Osteocyte (in vitro differentiated cells): Measurements from ENCODE around the gene UBE2J1. TPM values are rescaled to one million over a fixed set of nuclear protein-coding genes. Genes with fewer than 3 reads are reported as not detected.
A peak's percentile ranks its signal among the peaks of the same experiment; 100 is the strongest.

Experiments used
- DNase-seq: peaks from one replicate; pipeline ENCODE4 v3.0.0; 2021; ENCODE audit warnings: mixed read lengths; ENCODE audit not compliant: unreplicated experiment; ENCODE audit errors: extremely low spot score
- H3K27ac Mint-ChIP-seq: one replicate; pipeline ENCODE4 v1.8.0; 2021; ENCODE audit warnings: mild to moderate bottlenecking, mixed read lengths; ENCODE audit not compliant: unreplicated experiment
- H3K27me3 Mint-ChIP-seq: one replicate; pipeline ENCODE4 v1.8.0; 2021; ENCODE audit warnings: mixed read lengths; ENCODE audit not compliant: unreplicated experiment
- H3K36me3 Mint-ChIP-seq: one replicate; pipeline ENCODE4 v1.8.0; 2021; ENCODE audit warnings: mixed read lengths; ENCODE audit not compliant: unreplicated experiment
- H3K4me1 Mint-ChIP-seq: one replicate; pipeline ENCODE4 v1.8.0; 2021; ENCODE audit warnings: mixed read lengths; ENCODE audit not compliant: unreplicated experiment
- H3K4me3 Mint-ChIP-seq: one replicate; pipeline ENCODE4 v1.8.0; 2021; ENCODE audit warnings: mild to moderate bottlenecking, moderate library complexity, mixed read lengths; ENCODE audit not compliant: unreplicated experiment
- H3K9me3 Mint-ChIP-seq: one replicate; pipeline ENCODE4 v1.8.0; 2021; ENCODE audit warnings: mixed read lengths; ENCODE audit not compliant: unreplicated experiment
- total RNA-seq: library from RNA; stranded (reverse); gene quantifications from 2 replicates; pipeline ENCODE4 v1.2.1, GENCODE V29; 2021
- TF ChIP-seq, protein P1 (sequence below): fragments of 200-600 bp; sonication (generic); IDR thresholded peaks from 2 replicates; pipeline ENCODE4 v1.5.0; 2021; ENCODE audit warnings: antibody characterized with exemption, mild to moderate bottlenecking, moderate library complexity

Gene UBE2J1
- total RNA-seq, 1 donor from 2014 or later, result 39.6 TPM

DNA sequence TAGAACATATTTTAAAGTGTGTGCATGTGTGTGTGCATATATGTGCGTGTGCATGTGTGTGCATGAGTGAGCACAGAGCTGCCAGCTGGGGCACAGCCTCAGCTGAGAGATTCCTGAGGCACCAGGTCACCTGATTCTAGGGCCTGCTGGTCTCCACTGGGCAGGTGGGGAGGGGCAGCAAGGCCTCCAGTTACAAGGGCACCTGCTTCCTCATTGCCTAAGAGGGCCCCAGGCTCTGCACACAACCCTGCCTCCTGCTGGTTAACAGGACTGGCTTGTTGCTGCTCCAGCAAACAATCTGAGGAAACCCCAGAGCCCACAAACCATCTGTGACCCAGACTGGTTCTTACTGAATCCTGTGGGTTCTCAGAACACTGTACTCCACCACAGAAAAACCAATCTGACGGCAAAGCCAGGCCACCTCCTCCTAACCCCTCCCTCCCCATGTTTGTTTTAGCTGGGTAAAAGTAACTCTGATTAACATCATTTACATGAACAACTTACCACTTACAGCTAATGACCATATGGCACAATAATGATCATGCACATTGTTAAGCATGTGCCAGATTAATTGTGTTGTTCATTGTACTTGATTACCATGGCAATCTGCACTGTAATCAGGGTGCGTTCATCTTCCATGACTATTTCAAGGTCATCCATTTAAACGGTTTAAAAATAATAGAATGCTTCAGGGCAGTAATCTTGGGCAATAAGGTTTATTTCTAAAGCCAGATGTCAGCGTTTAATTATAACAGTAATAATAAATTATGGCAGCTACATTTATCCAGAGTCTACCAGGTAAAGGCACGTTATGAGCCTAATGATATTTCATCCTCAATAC lies 23.1 kb upstream of the UBE2J1 start:
- no peak for DNase-seq
- Mint-ChIP-seq H3K27me3 (peaks cover 8% of the 10 kb centered on the region), H3K27ac (no peak overlapping the region), H3K4me3 (no peak overlapping the region), H3K9me3 (no peaks in the 10 kb centered on the region), H3K36me3 (no peaks in the 10 kb centered on the region), H3K4me1 (no peaks in the 10 kb centered on the region)
- TF ChIP-seq, protein P1, sequence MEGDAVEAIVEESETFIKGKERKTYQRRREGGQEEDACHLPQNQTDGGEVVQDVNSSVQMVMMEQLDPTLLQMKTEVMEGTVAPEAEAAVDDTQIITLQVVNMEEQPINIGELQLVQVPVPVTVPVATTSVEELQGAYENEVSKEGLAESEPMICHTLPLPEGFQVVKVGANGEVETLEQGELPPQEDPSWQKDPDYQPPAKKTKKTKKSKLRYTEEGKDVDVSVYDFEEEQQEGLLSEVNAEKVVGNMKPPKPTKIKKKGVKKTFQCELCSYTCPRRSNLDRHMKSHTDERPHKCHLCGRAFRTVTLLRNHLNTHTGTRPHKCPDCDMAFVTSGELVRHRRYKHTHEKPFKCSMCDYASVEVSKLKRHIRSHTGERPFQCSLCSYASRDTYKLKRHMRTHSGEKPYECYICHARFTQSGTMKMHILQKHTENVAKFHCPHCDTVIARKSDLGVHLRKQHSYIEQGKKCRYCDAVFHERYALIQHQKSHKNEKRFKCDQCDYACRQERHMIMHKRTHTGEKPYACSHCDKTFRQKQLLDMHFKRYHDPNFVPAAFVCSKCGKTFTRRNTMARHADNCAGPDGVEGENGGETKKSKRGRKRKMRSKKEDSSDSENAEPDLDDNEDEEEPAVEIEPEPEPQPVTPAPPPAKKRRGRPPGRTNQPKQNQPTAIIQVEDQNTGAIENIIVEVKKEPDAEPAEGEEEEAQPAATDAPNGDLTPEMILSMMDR, result peak; percentile 10

DNA sequence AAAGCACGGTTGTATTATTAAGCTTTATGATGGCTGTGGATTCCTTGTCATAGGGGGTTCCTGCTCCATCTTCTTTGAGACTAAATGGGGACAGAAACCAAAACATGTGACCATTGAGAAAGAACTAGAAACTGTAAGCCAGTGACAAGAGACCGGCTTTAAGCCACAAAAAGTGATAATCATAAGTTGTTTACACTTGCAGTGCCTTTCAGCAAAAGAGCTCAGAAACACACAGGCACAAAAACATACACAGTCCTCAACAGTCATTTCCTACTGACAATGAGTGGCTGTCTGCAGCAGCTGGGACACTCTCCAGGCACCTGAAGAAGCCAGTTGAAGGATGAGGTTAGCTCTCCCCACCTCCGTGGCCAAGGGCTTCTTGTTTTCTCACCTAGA lies 20.0 kb upstream of the UBE2J1 start:
- H3K36me3 Mint-ChIP-seq, result no peaks in the 10 kb centered on the region

DNA sequence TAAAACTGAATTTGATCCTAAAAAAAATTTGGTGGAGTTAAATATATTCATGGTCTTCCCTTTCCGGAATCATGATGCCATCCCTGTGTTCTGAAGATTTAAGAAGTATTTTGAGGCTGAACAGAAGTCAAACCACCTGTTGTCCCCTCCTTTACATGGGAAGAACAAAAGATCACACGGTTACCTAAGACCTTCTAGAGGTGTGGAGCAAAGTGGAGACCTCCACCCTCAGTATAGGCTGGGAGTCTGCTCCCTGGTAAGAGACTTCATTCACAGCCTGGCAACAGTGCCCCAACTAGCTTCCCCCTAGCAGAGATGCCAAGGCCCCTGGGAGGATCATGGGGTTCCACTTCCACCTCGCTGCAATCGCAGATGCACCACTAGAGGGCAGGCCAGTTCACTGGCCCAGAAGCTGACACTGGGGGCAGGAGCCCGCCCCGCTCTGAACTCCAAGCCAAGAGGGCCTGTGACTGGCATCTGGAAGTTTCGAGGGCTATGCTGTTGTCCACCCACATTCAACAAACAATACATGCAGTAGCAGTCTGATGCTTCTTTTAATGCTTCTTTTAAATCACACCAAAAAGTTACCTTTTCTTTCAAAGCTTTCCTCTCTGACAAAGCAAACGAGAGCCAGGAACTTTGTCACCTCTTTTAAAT lies 19.5 kb upstream of the UBE2J1 start:
- H3K4me3 Mint-ChIP-seq, result no peak overlapping the region
- peaks cover 3% of the 10 kb centered on the region for H3K4me1 Mint-ChIP-seq
- no peak overlapping the region for H3K27ac Mint-ChIP-seq
- peak; percentile 87 for DNase-seq
- TF ChIP-seq, protein P1, result peak; percentile 89
- H3K36me3 Mint-ChIP-seq, result no peaks in the 10 kb centered on the region
- no peaks in the 10 kb centered on the region for H3K27me3 Mint-ChIP-seq
- no peaks in the 10 kb centered on the region for H3K9me3 Mint-ChIP-seq

More for the DNA sequence above, 20.0 kb upstream of the UBE2J1 start:
- DNase-seq, result no peak
- H3K27me3 Mint-ChIP-seq, result no peaks in the 10 kb centered on the region
- TF ChIP-seq, protein P1, result no peak
- no peak overlapping the region for H3K4me3 Mint-ChIP-seq
- no peaks in the 10 kb centered on the region for H3K9me3 Mint-ChIP-seq
- H3K27ac Mint-ChIP-seq, result no peak overlapping the region
- peaks cover 3% of the 10 kb centered on the region for H3K4me1 Mint-ChIP-seq

DNA sequence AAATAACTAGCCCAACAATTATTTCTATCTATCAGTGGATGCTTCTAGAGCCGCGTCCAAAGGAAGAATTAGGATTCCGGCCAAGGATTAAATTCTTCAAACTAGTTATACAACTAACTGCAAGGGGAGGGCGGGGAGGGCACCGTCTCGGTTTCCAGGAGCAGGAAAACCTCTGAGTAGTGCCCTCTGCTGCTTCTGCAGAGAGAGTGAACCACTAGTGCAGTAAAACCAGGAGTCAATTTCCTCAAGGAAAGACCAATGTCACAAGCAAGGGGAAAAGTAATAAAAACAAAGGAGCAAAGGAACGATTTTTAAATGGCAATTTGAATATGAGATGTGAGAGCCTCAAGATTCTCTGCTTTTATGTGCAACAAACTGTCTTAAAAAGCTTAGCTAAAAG lies 16.5 kb upstream of the UBE2J1 start:
- Mint-ChIP-seq H3K36me3 (no peaks in the 10 kb centered on the region), H3K27ac (no peak overlapping the region), H3K27me3 (no peaks in the 10 kb centered on the region), H3K4me3 (no peak overlapping the region), H3K9me3 (no peaks in the 10 kb centered on the region), H3K4me1 (peaks cover 3% of the 10 kb centered on the region)
- no peak for DNase-seq
- TF ChIP-seq, protein P1, result peak; percentile 55

DNA sequence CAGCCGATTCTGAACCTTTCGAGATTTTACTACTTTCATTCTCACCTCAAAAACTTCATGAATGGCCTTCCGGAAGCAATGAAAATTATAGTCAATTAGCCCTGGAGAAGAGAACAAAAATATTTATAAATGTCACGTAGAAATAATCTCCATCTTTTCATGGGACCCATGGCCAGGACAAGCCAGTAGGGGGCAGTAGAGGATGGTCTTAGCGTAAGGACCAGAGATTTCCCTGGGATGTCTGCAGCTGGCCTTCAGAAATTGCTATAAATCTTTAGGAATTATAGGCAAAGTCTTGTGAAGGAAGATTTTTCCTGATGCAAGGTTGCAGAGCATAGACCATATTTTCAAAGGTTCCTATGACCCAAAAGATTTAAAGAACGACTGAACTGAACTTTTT lies 15.6 kb upstream of the UBE2J1 start:
- Mint-ChIP-seq H3K27ac (no peak overlapping the region), H3K4me1 (peaks cover 3% of the 10 kb centered on the region), H3K27me3 (peaks cover under 1% of the 10 kb centered on the region), H3K9me3 (no peaks in the 10 kb centered on the region), H3K4me3 (no peak overlapping the region), H3K36me3 (no peaks in the 10 kb centered on the region)
- TF ChIP-seq, protein P1, result peak; percentile 76
- DNase-seq, result no peak
